NCI-H510A (cell line): ENCODE measurements around the gene ALOX5AP.

Experiments used
- DNase-seq: peaks from one replicate; lab custom pipeline; 2025; lab: John Stamatoyannopoulos, UW

Gene ALOX5AP

DNA sequence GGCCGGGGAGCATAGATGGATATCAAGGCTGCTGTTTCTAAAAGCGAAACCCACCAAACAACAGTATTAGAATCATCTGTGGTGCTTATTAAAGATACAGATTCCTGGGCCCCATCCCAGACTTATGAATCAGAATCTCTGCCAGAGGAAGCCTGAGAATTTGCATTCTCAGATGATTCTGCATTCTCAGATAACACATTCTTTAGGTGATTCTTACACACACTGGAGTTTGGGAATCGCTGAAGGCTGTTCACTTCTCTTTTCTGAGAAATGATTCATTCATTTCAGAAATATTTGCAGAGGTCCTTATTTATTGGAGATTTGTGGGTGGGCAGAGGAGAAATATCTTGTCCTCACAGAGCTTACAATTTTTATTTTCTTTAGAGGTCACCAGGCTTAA, 24.4 kb downstream of the ALOX5AP start:
- DNase-seq = no peak

DNA sequence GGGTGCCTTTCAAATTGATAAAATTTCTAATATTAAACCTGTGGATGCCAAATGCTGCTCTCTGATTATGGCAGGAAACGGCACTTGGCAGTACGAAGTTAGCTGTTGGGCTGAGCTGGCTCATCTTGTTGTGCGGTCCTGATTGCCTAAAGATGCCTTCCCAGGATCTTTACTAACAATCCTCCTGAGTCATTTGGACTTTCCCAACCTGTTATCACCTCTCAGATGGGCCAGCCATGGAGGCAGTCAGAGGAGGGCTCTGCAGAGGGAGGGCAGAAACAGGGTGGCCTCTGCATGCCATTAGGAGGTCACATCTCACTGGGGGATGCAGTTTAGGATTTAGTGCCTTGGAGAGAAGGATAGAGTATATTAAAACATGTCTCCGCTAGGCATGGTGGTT, 27.3 kb downstream of the ALOX5AP start:
- no peak for DNase-seq

GRCh38 chr13:30763786-30764413, 28.6 kb downstream of the ALOX5AP start:
- DNase-seq = no peak

DNA sequence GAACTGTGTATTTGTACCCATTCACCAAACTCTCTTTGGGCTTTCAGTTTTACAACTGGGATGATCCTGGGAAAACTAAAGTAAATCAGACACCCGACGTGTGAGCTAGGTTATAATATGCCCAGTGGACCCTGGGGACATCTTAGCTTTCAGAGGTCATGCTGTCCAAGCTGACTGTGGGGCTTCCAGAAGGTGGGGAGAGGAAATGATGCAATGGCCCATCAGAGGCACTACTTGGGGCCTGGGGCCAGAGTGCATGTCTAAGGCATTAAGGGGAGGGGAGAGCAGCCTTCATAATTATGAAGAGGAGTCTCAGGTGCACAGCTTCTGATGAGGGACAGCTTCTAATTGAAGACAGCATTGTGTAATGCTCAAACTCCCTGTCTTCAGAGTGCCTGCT, 30.9 kb downstream of the ALOX5AP start:
- DNase-seq = no peak

- no peak for DNase-seq
Observed at GRCh38 chr13:30770929-30771328, 35.6 kb downstream of the ALOX5AP start.

GRCh38 chr13:30773561-30773960, 38.2 kb downstream of the ALOX5AP start:
- no peak for DNase-seq

- no peak for DNase-seq
Observed at GRCh38 chr13:30774214-30774730, 38.9 kb downstream of the ALOX5AP start.

GRCh38 chr13:30776661-30777060, 41.3 kb downstream of the ALOX5AP start:
- no peak for DNase-seq

DNA sequence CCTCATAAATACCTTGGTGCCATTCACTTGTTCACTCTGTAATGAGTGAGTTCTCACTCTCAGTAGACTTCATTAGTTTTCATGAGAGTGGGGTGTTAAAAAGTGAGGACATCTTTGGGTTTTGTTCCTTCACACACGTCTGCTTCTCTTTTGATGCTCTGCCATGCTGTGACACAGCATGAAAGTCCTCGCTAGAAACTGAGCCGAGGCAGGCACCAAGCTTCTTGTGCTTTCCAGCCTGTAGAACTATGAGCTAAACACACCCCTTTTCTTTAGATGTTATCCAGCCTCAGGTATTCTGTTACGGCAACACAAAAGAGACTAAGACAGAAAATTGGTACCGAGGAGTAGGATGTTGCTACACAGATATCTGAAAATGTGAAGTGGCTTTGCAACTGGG, 43.7 kb downstream of the ALOX5AP start:
- no peak for DNase-seq

- no peak for DNase-seq
Observed at GRCh38 chr13:30779608-30780007, 44.3 kb downstream of the ALOX5AP start.

DNA sequence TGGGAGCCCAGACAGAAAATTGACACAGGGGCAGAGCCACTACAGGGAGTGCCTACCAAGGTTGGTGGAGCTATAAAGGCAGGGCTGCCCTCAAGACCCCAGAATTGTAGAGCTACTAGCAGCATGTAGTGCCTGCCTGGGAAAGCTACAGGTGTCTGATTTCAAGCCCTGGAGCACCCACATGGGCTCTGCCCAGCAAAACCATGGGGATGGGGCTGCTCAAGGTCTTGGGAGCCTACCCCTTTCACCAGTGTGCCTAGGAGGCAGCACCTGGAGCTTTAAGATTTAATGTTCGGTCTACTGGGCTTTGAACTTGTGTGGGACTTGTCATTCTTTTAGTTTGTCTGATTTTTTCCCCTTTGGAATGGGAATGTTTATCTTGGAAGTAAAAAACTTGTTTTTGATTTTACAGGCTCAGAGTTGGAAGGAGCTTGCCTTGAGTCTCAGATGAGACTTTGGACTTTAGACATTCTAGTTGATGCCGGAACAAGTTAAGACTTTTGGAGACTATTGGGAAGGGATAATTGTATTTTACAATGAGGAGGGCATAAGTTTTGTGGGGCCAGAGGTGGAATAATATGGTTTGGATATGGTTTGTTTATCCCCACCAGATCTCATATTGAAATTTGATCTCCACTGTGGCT, 45.1 kb downstream of the ALOX5AP start:
- DNase-seq = no peak

- no peak for DNase-seq
Observed at GRCh38 chr13:30785191-30785850, 50.0 kb downstream of the ALOX5AP start.

DNA sequence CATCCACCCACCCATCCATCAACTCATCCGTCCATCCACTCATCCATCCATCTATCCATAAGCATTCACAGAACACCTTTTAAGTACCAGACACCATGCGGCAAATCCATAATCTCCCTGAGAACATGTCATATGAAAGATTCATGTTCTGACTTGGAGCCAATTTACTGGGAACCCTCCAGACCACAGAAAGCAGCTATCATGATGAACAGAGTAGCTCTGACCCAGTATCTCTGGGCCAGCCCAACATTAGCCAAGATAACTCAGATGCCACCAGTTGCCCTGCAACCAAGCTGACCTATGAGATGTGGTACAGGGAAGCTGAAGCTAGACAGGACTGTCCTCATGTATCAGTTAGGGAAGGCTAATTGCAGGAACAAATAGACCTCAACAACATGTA, 51.3 kb downstream of the ALOX5AP start:
- DNase-seq = no peak

GRCh38 chr13:30787738-30788525, 52.6 kb downstream of the ALOX5AP start:
- no peak for DNase-seq

- no peak for DNase-seq
Observed at GRCh38 chr13:30789166-30789862, 54.0 kb downstream of the ALOX5AP start.

DNA sequence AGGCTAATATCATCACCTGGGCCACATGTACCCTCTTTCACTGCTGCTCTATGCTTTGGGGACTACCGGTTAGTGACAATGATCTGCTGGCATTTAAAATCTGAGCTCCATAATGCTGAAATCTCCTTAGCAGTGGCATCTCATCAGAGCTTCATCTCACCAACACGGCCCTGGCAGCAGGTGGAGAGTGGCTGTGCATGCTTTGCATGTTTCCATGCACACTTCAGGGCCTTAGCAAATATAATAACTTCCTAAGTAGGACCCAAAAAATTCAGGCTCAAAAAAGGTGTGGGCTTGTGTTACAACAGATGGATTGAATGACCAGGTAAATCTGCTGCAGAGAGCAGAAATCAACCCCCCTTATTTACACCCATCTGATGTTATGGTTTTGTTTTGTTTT, 55.2 kb downstream of the ALOX5AP start:
- DNase-seq = no peak

DNA sequence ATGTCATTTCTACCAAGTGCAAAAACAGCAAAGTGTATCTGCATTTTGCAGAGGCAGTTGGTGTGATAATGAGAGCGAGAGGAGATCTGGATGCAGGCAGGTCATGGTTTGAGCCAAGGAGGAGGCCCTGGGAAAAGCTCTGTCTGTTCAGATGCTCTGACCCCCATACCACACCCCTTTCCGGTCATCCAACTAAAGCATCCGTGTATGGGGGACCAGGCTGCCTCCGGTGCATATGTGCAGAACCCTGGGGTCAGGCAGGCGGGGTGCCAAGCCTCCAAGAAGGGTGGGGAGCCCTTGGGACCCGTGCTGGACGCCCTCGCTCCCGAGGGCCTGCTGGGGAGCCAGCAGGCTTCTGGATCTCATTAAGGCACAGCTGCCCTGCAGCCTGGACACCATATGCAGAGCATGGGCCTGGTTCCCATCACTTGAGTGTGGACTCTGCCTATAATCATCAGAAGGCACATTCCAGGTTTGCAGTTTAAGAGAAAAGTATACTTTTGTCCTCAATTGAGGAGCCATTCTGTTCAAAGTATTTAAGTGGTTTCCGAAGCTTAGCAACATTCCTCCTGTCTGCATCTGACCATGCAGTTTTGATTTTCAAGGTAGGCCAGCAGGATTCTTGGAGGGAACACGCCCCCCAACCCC, 56.1 kb downstream of the ALOX5AP start:
- DNase-seq = no peak

GRCh38 chr13:30792285-30793000, 57.1 kb downstream of the ALOX5AP start:
- DNase-seq = no peak

- DNase-seq = no peak
Observed at GRCh38 chr13:30796132-30796572, 60.8 kb downstream of the ALOX5AP start.
